22Rv1 (cell line): ENCODE data around the gene ALDH1L1.

ENCODE experiments used
- H3K27ac ChIP-seq: fragments of 450-650 bp; 2 replicates; pipeline ENCODE4 v1.5.1; 2017
- CTCF ChIP-seq: fragments of 450-650 bp; IDR thresholded peaks from 2 replicates; pipeline ENCODE4 v1.5.1; 2017; ENCODE audit warnings: mild to moderate bottlenecking
- ZFX ChIP-seq: fragments of 450-650 bp; IDR thresholded peaks from 2 replicates; pipeline ENCODE4 v1.6.1; 2017; ENCODE audit warnings: antibody characterized with exemption, borderline replicate concordance

ALDH1L1 gene

GRCh38 chr3:126082362-126083137 lies 97.8 kb downstream of the ALDH1L1 start:
- no peak overlapping the region for H3K27ac ChIP-seq
- TF ChIP-seq ZFX (no peak), CTCF (no peak)

- no peak overlapping the region for H3K27ac ChIP-seq
- TF ChIP-seq ZFX (no peak), CTCF (peak; percentile 30)
These were observed 98.6 kb downstream of the ALDH1L1 start for GRCh38 chr3:126081618-126082361.

GRCh38 chr3:126080970-126081369 lies 99.4 kb downstream of the ALDH1L1 start:
- no peak for TF ChIP-seq ZFX
- no peak for TF ChIP-seq CTCF

GRCh38 chr3:126078866-126079265 lies 101.5 kb downstream of the ALDH1L1 start:
- H3K27ac ChIP-seq: no peak overlapping the region
- TF ChIP-seq CTCF (no peak), ZFX (no peak)

More at GRCh38 chr3:126080970-126081369, 99.4 kb downstream of the ALDH1L1 start:
- H3K27ac ChIP-seq: no peak overlapping the region

- TF ChIP-seq ZFX (no peak), CTCF (no peak)
These were observed 102.6 kb downstream of the ALDH1L1 start for GRCh38 chr3:126077754-126078153.

GRCh38 chr3:126076140-126076539 lies 104.2 kb downstream of the ALDH1L1 start:
- H3K27ac ChIP-seq: no peak overlapping the region
- TF ChIP-seq ZFX: no peak

More at GRCh38 chr3:126077754-126078153, 102.6 kb downstream of the ALDH1L1 start:
- no peak overlapping the region for H3K27ac ChIP-seq

- TF ChIP-seq CTCF (no peak), ZFX (no peak)
- H3K27ac ChIP-seq: no peak overlapping the region
These were observed 110.2 kb downstream of the ALDH1L1 start for GRCh38 chr3:126070146-126070545.
